Mesothelial cell of epicardium (in vitro differentiated cells): ENCODE data around the gene HPN. TPM values are rescaled to one million over a fixed set of nuclear protein-coding genes. Genes with fewer than 3 reads are reported as not detected.

Experiments used
- DNase-seq, 2 experiments: peaks; one replicate each; pipeline ENCODE4 v3.0.0; 2021; ENCODE audit warnings: low spot score in 2 of 2; ENCODE audit not compliant: unreplicated experiment in 2 of 2
- H3K27ac Mint-ChIP-seq: 2 replicates; pipeline ENCODE4 v1.8.0; 2021; ENCODE audit warnings: mixed read lengths
- H3K27me3 Mint-ChIP-seq: 2 replicates; pipeline ENCODE4 v1.8.0; 2021; ENCODE audit warnings: low read depth, mixed read lengths
- H3K36me3 Mint-ChIP-seq: 2 replicates; pipeline ENCODE4 v1.8.0; 2021; ENCODE audit warnings: mixed read lengths
- H3K4me1 Mint-ChIP-seq: 2 replicates; pipeline ENCODE4 v1.8.0; 2021; ENCODE audit warnings: mixed read lengths
- H3K4me3 Mint-ChIP-seq: 2 replicates; pipeline ENCODE4 v1.8.0; 2021; ENCODE audit warnings: mild to moderate bottlenecking, moderate library complexity, mixed read lengths
- H3K9me3 Mint-ChIP-seq: 2 replicates; pipeline ENCODE4 v1.8.0; 2021; ENCODE audit warnings: mixed read lengths
- total RNA-seq: library from RNA; stranded (reverse); gene quantifications from 3 replicates; pipeline ENCODE4 v1.2.1, GENCODE V29; 2021
- TF ChIP-seq, protein P1 (sequence below): fragments of 200-600 bp; sonication (generic); IDR thresholded peaks from one replicate; pipeline ENCODE4 v1.5.0; 2021; ENCODE audit warnings: antibody characterized with exemption; ENCODE audit not compliant: unreplicated experiment

HPN gene
- total RNA-seq, 1 donor from 2014 or later = 21.3 TPM

DNA sequence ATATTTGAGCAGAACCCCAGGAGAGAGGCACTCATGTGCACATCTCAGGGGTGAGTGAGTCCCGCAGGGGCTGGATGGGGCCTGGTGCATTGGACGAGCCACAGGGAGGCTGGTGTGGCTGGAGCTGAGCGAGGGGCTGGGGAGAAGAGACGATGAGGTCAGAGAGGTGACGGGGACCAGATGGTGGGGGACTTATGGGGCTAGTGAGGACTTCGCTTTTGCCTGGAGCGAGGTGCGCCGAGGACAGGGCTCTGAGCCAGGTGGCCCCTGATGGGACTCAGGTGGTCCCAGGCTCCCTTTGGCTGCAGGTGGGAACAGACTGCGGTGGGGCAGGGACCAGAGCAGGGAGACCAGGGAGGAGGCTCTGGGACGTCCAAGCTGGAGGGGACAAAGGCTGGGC, 67.2 kb downstream of the HPN start:
- Mint-ChIP-seq H3K4me1 (peaks cover 2% of the 10 kb centered on the region), H3K4me3 (no peak overlapping the region), H3K36me3 (no peaks in the 10 kb centered on the region), H3K27ac (no peak overlapping the region), H3K9me3 (no peaks in the 10 kb centered on the region), H3K27me3 (no peaks in the 10 kb centered on the region)
- TF ChIP-seq, protein P1, sequence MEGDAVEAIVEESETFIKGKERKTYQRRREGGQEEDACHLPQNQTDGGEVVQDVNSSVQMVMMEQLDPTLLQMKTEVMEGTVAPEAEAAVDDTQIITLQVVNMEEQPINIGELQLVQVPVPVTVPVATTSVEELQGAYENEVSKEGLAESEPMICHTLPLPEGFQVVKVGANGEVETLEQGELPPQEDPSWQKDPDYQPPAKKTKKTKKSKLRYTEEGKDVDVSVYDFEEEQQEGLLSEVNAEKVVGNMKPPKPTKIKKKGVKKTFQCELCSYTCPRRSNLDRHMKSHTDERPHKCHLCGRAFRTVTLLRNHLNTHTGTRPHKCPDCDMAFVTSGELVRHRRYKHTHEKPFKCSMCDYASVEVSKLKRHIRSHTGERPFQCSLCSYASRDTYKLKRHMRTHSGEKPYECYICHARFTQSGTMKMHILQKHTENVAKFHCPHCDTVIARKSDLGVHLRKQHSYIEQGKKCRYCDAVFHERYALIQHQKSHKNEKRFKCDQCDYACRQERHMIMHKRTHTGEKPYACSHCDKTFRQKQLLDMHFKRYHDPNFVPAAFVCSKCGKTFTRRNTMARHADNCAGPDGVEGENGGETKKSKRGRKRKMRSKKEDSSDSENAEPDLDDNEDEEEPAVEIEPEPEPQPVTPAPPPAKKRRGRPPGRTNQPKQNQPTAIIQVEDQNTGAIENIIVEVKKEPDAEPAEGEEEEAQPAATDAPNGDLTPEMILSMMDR = no peak
- DNase-seq = no peak

DNA sequence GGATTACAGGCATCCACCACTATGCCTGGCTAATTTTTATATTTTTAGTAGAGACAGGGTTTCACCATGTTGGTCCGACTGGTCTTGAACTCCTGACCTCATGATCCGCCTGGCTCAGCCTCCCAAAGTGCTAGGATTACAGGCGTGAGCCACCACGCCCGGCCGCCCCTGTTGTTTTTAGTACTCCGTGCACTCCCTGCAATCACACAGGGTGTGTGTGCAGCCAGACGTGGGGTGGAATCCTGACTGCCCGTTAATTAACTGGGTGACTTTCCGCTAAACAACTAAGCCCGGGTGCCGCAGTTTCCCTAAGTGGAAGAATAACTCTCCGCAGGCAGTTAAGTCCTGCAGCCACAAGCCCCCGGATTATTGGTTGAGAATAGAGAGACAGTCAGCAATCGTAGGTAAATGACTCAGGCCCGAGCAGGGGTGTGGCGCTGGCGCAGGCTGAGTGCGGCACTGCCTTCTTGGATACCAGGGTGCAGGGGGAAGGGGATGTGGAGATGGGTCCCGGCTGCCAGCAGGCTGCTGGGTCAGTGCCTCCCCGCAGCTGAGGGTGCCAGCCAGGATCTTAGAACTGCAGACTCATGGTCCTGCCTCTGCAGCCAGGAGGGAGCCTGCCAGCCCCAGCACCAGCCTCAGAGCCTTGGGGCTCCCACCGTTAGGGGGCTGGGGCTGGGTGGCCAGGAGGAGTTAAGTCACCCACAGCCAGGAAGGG, 68.0 kb downstream of the HPN start:
- H3K27me3 Mint-ChIP-seq = no peaks in the 10 kb centered on the region
- H3K36me3 Mint-ChIP-seq = no peaks in the 10 kb centered on the region
- no peak overlapping the region for H3K27ac Mint-ChIP-seq
- DNase-seq = no peak
- H3K9me3 Mint-ChIP-seq = no peaks in the 10 kb centered on the region
- H3K4me3 Mint-ChIP-seq = no peak overlapping the region
- TF ChIP-seq, protein P1 = no peak
- H3K4me1 Mint-ChIP-seq = peaks cover 6% of the 10 kb centered on the region

DNA sequence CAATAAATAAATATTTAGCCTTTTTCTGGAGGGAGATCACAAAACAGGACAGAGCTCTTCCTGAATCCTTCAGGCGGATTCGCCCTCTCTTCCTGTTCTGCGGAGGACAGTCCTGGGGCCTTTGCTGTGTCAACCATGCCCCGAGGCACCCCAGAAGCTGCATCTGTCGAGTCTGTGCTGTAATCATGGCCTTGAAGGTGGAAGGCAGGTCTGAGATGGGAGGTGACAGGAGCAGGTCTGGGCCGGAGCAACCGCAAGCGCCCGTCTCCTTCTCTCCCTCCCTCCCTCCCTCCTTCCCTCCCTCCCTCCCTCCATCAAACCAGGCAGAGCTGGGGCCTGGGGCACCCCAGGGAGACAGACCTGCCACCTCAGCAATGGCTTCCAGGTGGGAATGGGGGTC, 69.5 kb downstream of the HPN start:
- no peak for DNase-seq
- Mint-ChIP-seq H3K9me3 (no peaks in the 10 kb centered on the region), H3K27ac (no peak overlapping the region), H3K4me1 (peaks cover 17% of the 10 kb centered on the region), H3K36me3 (no peaks in the 10 kb centered on the region), H3K4me3 (no peak overlapping the region), H3K27me3 (peaks cover 3% of the 10 kb centered on the region)
- TF ChIP-seq, protein P1 = no peak

DNA sequence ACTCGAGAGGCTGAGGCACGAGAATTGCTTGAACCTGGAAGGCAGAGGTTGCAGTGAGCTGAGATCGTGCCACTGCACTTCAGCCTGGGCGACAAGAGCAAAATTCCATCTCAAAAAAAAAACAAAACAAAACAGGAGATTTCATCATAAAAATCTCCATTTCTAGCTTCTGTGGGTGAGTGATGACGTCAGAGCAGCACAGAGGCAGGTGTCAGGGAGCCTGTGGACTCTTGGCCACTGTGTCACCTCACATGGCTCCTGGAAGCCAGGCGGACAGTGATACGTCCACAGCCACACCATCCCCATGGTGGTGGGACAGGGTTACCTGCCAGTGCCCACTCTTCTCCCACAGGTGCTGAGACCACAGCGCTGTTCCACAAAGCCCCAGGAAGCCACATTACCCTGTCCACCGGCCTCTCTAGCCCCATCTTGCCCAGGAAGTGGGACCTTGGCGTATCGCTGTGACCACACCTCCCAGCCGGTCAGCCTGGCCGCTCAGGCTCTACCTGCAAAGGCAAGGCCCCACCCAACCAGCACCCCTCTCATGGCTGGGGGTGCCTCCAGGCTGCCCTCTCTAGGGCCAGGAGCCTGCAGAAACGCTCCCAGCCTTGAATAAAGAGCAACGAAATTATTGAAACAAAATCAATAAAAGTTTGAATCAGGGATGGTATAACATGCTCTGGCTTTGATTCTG, 71.6 kb downstream of the HPN start:
- Mint-ChIP-seq H3K27ac (no peak overlapping the region), H3K4me1 (peaks cover 26% of the 10 kb centered on the region), H3K27me3 (peaks cover 4% of the 10 kb centered on the region)

DNA sequence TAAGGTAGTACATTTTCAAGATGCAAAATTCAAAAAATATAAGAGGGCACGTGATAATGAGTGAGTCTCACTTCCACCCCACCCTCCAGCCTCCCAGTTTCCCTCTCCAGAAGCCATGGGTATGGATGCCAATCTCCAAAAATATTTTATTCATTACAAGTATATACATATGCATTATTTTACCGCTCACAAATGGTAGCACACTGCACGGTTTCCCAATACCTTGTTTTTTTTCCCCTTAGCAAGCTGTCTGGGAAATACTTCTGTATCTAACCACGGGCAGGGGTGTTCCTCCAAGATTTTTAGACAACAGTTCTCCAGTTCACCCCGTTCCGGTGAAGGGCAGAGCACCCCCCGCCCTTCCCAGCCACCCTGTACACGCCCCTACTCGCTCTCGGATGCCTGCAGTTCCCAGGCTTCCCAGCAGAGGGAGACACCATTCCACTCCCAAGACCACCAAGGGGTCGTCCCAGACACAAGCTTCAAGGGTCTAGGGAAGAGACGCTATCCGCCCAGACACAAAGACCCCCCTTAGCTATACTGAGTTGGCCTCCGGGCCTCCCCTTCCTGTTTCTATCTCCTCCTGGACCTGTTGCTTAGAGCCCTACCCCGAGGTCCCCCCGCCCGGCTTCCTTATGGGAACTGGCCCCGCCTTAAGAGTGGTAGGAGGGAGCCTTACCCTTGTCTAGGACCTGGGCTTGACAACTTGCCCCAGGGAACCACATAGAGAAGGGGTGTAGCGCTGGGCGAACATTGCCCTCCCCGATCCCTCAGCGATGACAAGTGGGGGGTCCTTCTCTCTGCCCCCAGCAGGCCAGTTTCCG, 73.0 kb downstream of the HPN start:
- peaks cover 4% of the 10 kb centered on the region for H3K27me3 Mint-ChIP-seq
- no peak overlapping the region for H3K27ac Mint-ChIP-seq
- TF ChIP-seq, protein P1 = peak; percentile 91
- DNase-seq = peak; percentile 56 to 93
- H3K9me3 Mint-ChIP-seq = no peaks in the 10 kb centered on the region
- peaks cover 26% of the 10 kb centered on the region for H3K4me1 Mint-ChIP-seq
- H3K36me3 Mint-ChIP-seq = no peaks in the 10 kb centered on the region
- peak overlapping the region; percentile 70 for H3K4me3 Mint-ChIP-seq

More for the DNA sequence above, 71.6 kb downstream of the HPN start:
- Mint-ChIP-seq H3K36me3 (no peaks in the 10 kb centered on the region), H3K9me3 (no peaks in the 10 kb centered on the region), H3K4me3 (no peak overlapping the region)
- TF ChIP-seq, protein P1 = no peak
- no peak for DNase-seq
